ENCODE results near the gene HSPB2.
A peak's percentile ranks its signal among the peaks of the same experiment; 100 is the strongest.

The HSPB2 gene

GRCh38 chr11:111870886-111871692, 41.4 kb upstream of the HSPB2 start, which contains the start of gene ALG9:
Gene ALG9 (minus strand): TSS chr11:111871581. CDS start chr11:111871482, 99 bp downstream.
- Histone ChIP-seq H3K27me3 (ENCODE audit: insufficient read depth, poor library complexity, severe bottlenecking) (no peaks in the 10 kb centered on the region), H3K4me3 (replicated peaks; ENCODE audit: insufficient read depth, low read length) (peak within 1 kb of the TSS; percentile 68), H3K27ac (replicated peaks) (peak within 1 kb of the TSS; percentile 68)
- TF ChIP-seq SPI1 (IDR thresholded peaks at IDR 0.05; ENCODE audit: borderline replicate concordance, low read depth) = no peak
- peak; percentile 2 for TF ChIP-seq CTCF (IDR thresholded peaks at IDR 0.05; ENCODE audit: insufficient read depth, low read length)
- TF ChIP-seq POLR2AphosphoS5 (IDR thresholded peaks at IDR 0.05; ENCODE audit: low read depth) = peak; percentile 46
- no peak for TF ChIP-seq REST (IDR thresholded peaks at IDR 0.05; ENCODE audit: insufficient replicate concordance, low read depth)
- DNase-seq (ENCODE audit: low read depth in 1 of 2, low spot score in 1 of 2) = peak; percentile 51 to 81

DNA sequence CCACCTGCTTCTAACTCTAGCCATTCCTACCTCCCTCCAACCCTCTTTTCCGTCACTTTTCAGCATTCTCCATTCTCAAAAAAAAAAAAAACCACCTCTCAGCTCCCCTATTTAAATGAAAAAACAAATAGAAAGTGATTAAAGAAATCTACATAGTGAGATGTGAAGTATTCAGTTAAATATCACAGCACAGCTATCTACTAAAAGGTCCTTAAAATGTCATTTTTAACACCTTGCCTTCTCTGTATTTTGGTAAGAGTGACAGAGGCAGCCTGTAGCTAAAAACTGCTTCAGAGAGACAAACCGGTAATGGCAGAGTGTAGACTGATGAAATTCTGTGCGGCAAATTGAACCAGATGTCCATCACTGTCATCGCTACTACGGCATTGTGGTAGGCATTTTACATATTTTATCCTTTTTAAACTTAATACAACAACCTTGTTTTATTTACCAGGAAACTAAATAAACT, 40.8 kb upstream of the HSPB2 start:
- no peaks in the 10 kb centered on the region for H3K27me3 ChIP-seq (ENCODE audit: insufficient read depth, poor library complexity, severe bottlenecking)
- H3K27ac ChIP-seq (replicated peaks) = peak overlapping the region; percentile 68
- peak overlapping the region; percentile 68 for H3K4me3 ChIP-seq (replicated peaks; ENCODE audit: insufficient read depth, low read length)
- TF ChIP-seq SPI1 (IDR thresholded peaks at IDR 0.05; ENCODE audit: borderline replicate concordance, low read depth) (no peak), CTCF (IDR thresholded peaks at IDR 0.05; ENCODE audit: insufficient read depth, low read length) (no peak), GABPA (IDR thresholded peaks at IDR 0.05; ENCODE audit: low read depth) (no peak)
- DNase-seq (ENCODE audit: low read depth in 1 of 2, low spot score in 1 of 2) = no peak

- peak overlapping the region; percentile 93 for H3K27ac ChIP-seq (replicated peaks)
- no peaks in the 10 kb centered on the region for H3K27me3 ChIP-seq (ENCODE audit: insufficient read depth, poor library complexity, severe bottlenecking)
- peak overlapping the region; percentile 71 for H3K4me3 ChIP-seq (replicated peaks; ENCODE audit: insufficient read depth, low read length)
- TF ChIP-seq GABPA (IDR thresholded peaks at IDR 0.05; ENCODE audit: low read depth) = no peak
- TF ChIP-seq POLR2AphosphoS5 (IDR thresholded peaks at IDR 0.05; ENCODE audit: low read depth) = no peak
- TF ChIP-seq REST (IDR thresholded peaks at IDR 0.05; ENCODE audit: insufficient replicate concordance, low read depth) = peak; percentile 22
- TF ChIP-seq SPI1 (IDR thresholded peaks at IDR 0.05; ENCODE audit: borderline replicate concordance, low read depth) = peak; percentile 3; the same call in 1 of the 2 replicates
- TF ChIP-seq CTCF (IDR thresholded peaks at IDR 0.05; ENCODE audit: insufficient read depth, low read length) = no peak
- DNase-seq (ENCODE audit: low read depth in 1 of 2, low spot score in 1 of 2) = peak in 1 of 2 experiments; percentile 17
Measured at GRCh38 chr11:111878385-111878848, 34.1 kb upstream of the HSPB2 start.

Data from HL-60 (cell line).